Thyroid gland (tissue), 4 donors: ENCODE results near the gene CSNK1D. TPM values are rescaled to one million over a fixed set of nuclear protein-coding genes. Genes with fewer than 3 reads are reported as not detected.

Experiments
- DNase-seq, 2 donors: peaks; one replicate each; pipeline ENCODE4 v3.0.0-alpha.2; 2019
- H3K27ac ChIP-seq, 3 donors: fragments of 200-600 bp; sonication (generic); 1 replicate in 2 of 3; 2 replicates in 1 of 3; pipeline ENCODE4 v1.5.1; 2016 to 2019; ENCODE audit warnings: mild to moderate bottlenecking in 1 of 3, moderate library complexity in 1 of 3
- H3K27me3 ChIP-seq: fragments of 200-600 bp; sonication (generic); one replicate; pipeline ENCODE4 v1.5.1; 2019
- H3K36me3 ChIP-seq, 2 donors: fragments of 200-600 bp; sonication (generic); one replicate each; pipeline ENCODE4 v1.5.1; 2016 to 2019
- H3K4me1 ChIP-seq, 2 donors: fragments of 200-600 bp; sonication (generic); one replicate each; pipeline ENCODE4 v1.5.1; 2017 to 2019
- H3K4me3 ChIP-seq, 3 donors: fragments of 200-600 bp; sonication (generic); replicated peaks in 1 of 3; 1 replicate in 2 of 3; 2 replicates in 1 of 3; pipeline ENCODE4 v1.5.1; 2016; ENCODE audit warnings: mild to moderate bottlenecking in 1 of 3
- H3K9me3 ChIP-seq: fragments of 200-600 bp; sonication (generic); one replicate; pipeline ENCODE4 v1.5.1; 2017
- POLR2A ChIP-seq, 2 donors: fragments of 450-650 bp; IDR thresholded peaks; one replicate each; pipeline ENCODE4 v1.6.1; 2017; ENCODE audit warnings: antibody characterized with exemption in 2 of 2, mild to moderate bottlenecking in 2 of 2, moderate library complexity in 1 of 2
- WGBS, 2 donors: methylation state at CpG; one replicate each; pipeline ENCODE4 v1.1.5; 2017; 5-methylcytosine and 5-hydroxymethylcytosine counted together
- intact Hi-C: fragments of 100-400 bp; cut with DNase I; formaldehyde crosslinking; loops from one replicate; pipeline ENCODE4 v1.15.1; 2023
- total RNA-seq, 4 donors: library from RNA; depleted of rRNA; stranded (reverse); fragments of >200 nt; gene quantifications; one replicate each; pipeline ENCODE4 v1.2.3, GENCODE V29; 2016
- TF ChIP-seq, protein P1 (sequence below), 6 experiments: fragments of 200-600 bp in 3 of 6; fragments of 450-650 bp in 3 of 6; sonication (generic) in 3 of 6; IDR thresholded peaks; one replicate each; pipeline ENCODE4 v1.5.1; 2016 to 2019; ENCODE audit warnings: antibody characterized with exemption in 6 of 6, mild to moderate bottlenecking in 2 of 6, inconsistent platforms in 1 of 6, moderate library complexity in 1 of 6

Gene CSNK1D
- total RNA-seq, 4 donors from 2014 or later, result 47.3 to 91.2 (median 88.7) TPM

DNA sequence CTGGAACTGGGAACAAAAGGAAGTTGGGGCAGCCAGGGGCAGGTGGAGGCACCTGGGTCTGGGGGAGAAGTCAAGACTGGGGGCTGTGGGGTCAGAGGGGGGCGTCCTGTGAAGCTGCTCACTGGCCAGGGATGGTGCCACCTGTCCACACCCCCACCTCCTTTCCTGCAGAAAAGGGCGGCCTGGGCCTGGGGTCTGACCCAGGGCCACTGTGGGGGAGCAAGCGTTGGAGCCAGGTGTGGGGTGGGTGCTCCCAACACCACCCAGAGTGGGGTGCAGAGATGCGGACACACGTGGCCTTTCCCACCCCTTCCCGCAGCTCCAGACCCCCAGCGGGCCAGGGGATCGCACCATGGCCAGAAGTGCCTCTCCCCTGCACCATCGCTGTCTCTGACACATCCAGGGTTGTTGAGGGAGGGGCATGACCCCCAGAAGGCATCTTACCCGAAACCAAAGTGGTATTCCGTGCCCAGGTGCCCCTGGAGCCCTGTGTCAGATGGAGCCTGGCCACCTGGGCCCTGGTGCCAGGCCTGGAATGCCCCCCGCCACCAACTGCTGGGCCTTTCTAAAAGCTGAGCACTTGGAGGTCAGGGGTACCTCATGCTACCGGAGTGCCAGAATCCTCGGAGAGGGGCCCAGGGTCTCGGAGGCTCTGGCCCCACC is 47.2 kb downstream of the CSNK1D start:
- no peak for TF ChIP-seq POLR2A (IDR thresholded peaks at IDR 0.05)
- TF ChIP-seq, protein P1, sequence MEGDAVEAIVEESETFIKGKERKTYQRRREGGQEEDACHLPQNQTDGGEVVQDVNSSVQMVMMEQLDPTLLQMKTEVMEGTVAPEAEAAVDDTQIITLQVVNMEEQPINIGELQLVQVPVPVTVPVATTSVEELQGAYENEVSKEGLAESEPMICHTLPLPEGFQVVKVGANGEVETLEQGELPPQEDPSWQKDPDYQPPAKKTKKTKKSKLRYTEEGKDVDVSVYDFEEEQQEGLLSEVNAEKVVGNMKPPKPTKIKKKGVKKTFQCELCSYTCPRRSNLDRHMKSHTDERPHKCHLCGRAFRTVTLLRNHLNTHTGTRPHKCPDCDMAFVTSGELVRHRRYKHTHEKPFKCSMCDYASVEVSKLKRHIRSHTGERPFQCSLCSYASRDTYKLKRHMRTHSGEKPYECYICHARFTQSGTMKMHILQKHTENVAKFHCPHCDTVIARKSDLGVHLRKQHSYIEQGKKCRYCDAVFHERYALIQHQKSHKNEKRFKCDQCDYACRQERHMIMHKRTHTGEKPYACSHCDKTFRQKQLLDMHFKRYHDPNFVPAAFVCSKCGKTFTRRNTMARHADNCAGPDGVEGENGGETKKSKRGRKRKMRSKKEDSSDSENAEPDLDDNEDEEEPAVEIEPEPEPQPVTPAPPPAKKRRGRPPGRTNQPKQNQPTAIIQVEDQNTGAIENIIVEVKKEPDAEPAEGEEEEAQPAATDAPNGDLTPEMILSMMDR (IDR thresholded peaks at IDR 0.05), result no peak
- Histone ChIP-seq H3K4me1 (peaks cover 23 to 29% of the 10 kb centered on the region in 2 donors), H3K4me3 (no peak overlapping the region), H3K36me3 (no peaks in the 10 kb centered on the region), H3K9me3 (no peaks in the 10 kb centered on the region), H3K27me3 (no peaks in the 10 kb centered on the region), H3K27ac (no peak overlapping the region)
- DNase-seq, result no peak
- 91 to 92% methylated on average over 5 to 14 of the region's 15 CpGs for WGBS, 2 donors
- intact Hi-C loops, result no loop called here

DNA sequence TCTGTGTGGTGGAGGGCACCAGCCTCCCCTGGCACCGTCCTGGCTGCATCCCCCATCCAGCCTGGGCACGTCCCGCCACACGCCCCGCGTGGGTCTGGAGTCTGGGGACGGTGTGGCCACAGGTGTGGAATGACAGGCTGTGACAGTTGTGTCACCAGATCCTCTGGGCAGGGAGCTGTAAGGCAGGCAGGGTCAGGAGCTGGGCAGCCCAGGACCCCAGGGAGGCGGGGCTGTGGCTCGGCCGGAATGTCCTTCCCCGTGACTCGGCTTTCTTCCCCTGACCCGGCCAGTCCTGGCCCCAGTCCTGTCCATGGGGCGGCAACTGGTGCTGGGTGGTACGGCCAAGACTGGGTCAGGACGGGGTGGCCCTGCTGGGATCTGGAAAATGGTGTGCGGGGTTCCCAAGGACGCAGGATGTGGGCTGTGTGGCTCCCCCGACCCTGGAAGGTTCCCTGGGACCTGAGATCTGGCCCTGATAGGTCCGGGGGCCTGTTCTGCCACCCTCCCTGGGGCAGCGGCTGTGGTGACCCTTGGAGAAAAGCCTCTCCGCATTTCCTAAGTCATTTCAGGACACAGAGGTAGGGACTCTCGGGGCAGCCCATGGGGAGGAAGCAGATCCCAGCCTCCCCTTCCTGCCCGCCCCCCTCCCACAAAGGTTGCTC is 48.0 kb downstream of the CSNK1D start:
- no peak for DNase-seq
- WGBS, 2 donors, result 60 to 78% methylated on average over 2 to 24 of the region's 24 CpGs
- intact Hi-C loops, result no loop called here

DNA sequence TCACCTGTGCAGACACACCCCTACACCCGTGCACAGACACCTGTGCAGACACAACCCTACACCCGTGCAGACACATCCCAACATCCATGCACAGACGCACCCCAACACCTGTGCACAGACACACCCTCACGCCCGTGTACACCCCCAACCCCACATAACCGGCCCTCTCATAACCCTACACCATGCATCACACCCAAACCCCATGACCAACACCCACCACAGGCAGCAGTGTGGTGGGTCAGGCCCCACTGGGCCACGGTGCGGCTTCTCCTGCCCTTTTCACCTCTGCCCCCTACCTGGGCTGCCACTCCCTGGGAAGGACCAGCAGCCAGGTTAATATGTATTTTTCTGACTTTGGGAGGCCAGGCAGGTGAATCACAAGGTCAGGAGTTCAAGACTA is 48.8 kb downstream of the CSNK1D start:
- DNase-seq, result no peak
- no peaks in the 10 kb centered on the region for H3K27me3 ChIP-seq
- no peak overlapping the region for H3K4me3 ChIP-seq
- H3K9me3 ChIP-seq, result no peaks in the 10 kb centered on the region
- intact Hi-C loops, result no loop called here
- no peaks in the 10 kb centered on the region for H3K36me3 ChIP-seq
- TF ChIP-seq, protein P1 (IDR thresholded peaks at IDR 0.05), result no peak
- TF ChIP-seq POLR2A (IDR thresholded peaks at IDR 0.05), result no peak
- H3K27ac ChIP-seq, result no peak overlapping the region
- 73 to 84% methylated on average over 8 of the region's 8 CpGs for WGBS, 2 donors
- peaks cover 10 to 13% of the 10 kb centered on the region in 2 donors for H3K4me1 ChIP-seq

More for the DNA sequence above, 48.0 kb downstream of the CSNK1D start:
- Histone ChIP-seq H3K27me3 (no peaks in the 10 kb centered on the region), H3K4me3 (no peak overlapping the region), H3K4me1 (peaks cover 17 to 21% of the 10 kb centered on the region in 2 donors), H3K27ac (no peak overlapping the region), H3K9me3 (no peaks in the 10 kb centered on the region), H3K36me3 (no peaks in the 10 kb centered on the region)
- no peak for TF ChIP-seq POLR2A (IDR thresholded peaks at IDR 0.05)
- TF ChIP-seq, protein P1 (IDR thresholded peaks at IDR 0.05), result no peak

DNA sequence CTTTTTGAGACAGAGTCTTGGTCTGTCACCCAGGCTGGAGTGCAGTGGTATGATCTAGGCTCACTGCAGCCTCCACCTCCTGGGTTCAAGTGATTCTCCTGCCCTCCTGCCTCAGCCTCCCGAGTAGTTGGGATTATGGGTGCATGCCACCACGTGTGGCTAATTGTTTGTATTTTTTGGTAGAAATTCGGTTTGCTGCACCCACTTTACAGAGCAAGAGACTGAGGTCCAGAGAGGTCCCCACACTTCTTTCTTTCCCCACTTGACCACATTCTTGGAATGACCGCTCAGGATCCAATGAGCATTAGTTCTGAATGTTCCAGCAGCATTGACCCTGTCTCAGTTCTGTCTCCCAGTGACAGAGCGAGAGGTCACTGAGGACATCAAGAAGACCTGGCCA is 50.0 kb downstream of the CSNK1D start:
- Histone ChIP-seq H3K9me3 (no peaks in the 10 kb centered on the region), H3K36me3 (no peaks in the 10 kb centered on the region), H3K4me1 (peaks cover 4 to 9% of the 10 kb centered on the region in 2 donors), H3K27me3 (no peaks in the 10 kb centered on the region), H3K27ac (no peak overlapping the region), H3K4me3 (no peak overlapping the region)
- WGBS, 2 donors, result 83 to 85% methylated on average over 5 of the region's 5 CpGs
- DNase-seq, result no peak
- intact Hi-C loops, result no loop called here
- TF ChIP-seq, protein P1 (IDR thresholded peaks at IDR 0.05), result no peak
- TF ChIP-seq POLR2A (IDR thresholded peaks at IDR 0.05), result no peak

DNA sequence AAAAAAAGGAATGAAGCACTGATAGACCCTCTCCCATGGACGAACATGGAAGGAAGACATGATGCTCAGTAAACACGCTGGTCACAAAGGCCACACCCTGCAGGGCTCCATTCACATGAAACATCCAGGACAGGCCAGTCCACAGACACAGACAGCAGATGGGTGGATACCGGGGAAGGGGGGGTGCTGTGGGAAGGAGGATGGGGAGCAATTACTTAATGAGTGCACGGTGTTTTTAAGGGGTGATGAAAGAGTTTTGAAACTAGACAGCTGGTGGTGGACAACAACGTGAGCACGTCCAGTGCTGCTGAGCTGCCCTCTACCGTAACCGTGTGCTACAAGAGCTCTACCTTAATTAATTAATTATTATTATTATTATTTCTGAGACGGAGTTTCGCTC is 50.7 kb downstream of the CSNK1D start:
- WGBS, 2 donors, result 77 to 79% methylated on average over 10 of the region's 10 CpGs
- Histone ChIP-seq H3K36me3 (no peaks in the 10 kb centered on the region), H3K9me3 (no peaks in the 10 kb centered on the region), H3K4me3 (no peak overlapping the region), H3K27ac (no peak overlapping the region), H3K27me3 (no peaks in the 10 kb centered on the region), H3K4me1 (peaks cover 0 to 4% of the 10 kb centered on the region in 2 donors)
- no peak for DNase-seq
- intact Hi-C loops, result no loop called here
- no peak for TF ChIP-seq POLR2A (IDR thresholded peaks at IDR 0.05)
- TF ChIP-seq, protein P1 (IDR thresholded peaks at IDR 0.05), result no peak
